WTC11 (cell line): ENCODE measurements around the gene PTPRN2. TPM values are rescaled to one million over a fixed set of nuclear protein-coding genes. Genes with fewer than 3 reads are reported as not detected.
"Not testable (repeated sequence)": the region's sequence is repeated elsewhere in the genome, so short reads cannot be mapped to it uniquely, and the experiment has no call there.

ENCODE experiments used
- ATAC-seq: fragments of 200-7000 bp; cut with Tn5 transposase; 2 replicates; pipeline ENCODE4 v1.10.0; 2021; ENCODE audit warnings: mild to moderate bottlenecking, moderate library complexity
- CTCF ChIA-PET: fragments of 300-600 bp; sonication (Branson Sonifier 250); formaldehyde crosslinking; loops from one replicate; lab custom pipeline; 2021; ENCODE audit warnings: antibody characterized with exemption; lab: Charles Lee
- POLR2A ChIA-PET: fragments of 350-600 bp; sonication (Branson Sonifier 250); formaldehyde crosslinking; loops from one replicate; lab custom pipeline; 2021; ENCODE audit warnings: antibody characterized with exemption; lab: Charles Lee
- DNase-seq: peaks from one replicate; pipeline ENCODE4 v3.0.0; 2021; ENCODE audit warnings: low spot score
- H3K27ac Mint-ChIP-seq: 2 replicates; pipeline ENCODE4 v1.8.0; 2021; ENCODE audit warnings: mixed read lengths
- H3K27me3 Mint-ChIP-seq: 2 replicates; pipeline ENCODE4 v1.8.0; 2021; ENCODE audit warnings: low read depth, mild to moderate bottlenecking, moderate library complexity, mixed read lengths
- H3K36me3 Mint-ChIP-seq: 2 replicates; pipeline ENCODE4 v1.8.0; 2021; ENCODE audit warnings: mixed read lengths
- H3K4me1 Mint-ChIP-seq: 2 replicates; pipeline ENCODE4 v1.8.0; 2022; ENCODE audit warnings: mixed read lengths
- H3K4me3 Mint-ChIP-seq: 2 replicates; pipeline ENCODE4 v1.8.0; 2021; ENCODE audit warnings: mild to moderate bottlenecking, moderate library complexity, mixed read lengths
- H3K9me3 Mint-ChIP-seq: 2 replicates; pipeline ENCODE4 v1.8.0; 2021; ENCODE audit warnings: mixed read lengths
- CBFB ChIP-seq: sonication (generic); formaldehyde crosslinking; IDR thresholded peaks from 2 replicates; pipeline ENCODE4 v1.8.1; 2022; ENCODE audit warnings: mild to moderate bottlenecking, low read depth, missing genetic modification reagents
- CTCF ChIP-seq: fragments of 200-600 bp; IDR thresholded peaks from 2 replicates; pipeline ENCODE4 v1.8.0; 2022; ENCODE audit warnings: antibody characterized with exemption
- EMX1 ChIP-seq: fragments of 250-450 bp; sonication (Bioruptor Pico); IDR thresholded peaks from 2 replicates; pipeline ENCODE4 v1.8.0; 2021; ENCODE audit warnings: mild to moderate bottlenecking
- FOXK1 ChIP-seq: sonication (generic); formaldehyde crosslinking; IDR thresholded peaks from 2 replicates; pipeline ENCODE4 v1.8.0; 2022; ENCODE audit warnings: mild to moderate bottlenecking, moderate library complexity, missing genetic modification reagents
- FOXP1 ChIP-seq: sonication (generic); formaldehyde crosslinking; IDR thresholded peaks from 2 replicates; pipeline ENCODE4 v1.8.0; 2022; ENCODE audit warnings: missing genetic modification reagents, mild to moderate bottlenecking, moderate library complexity, borderline replicate concordance
- NR1H2 ChIP-seq: sonication (generic); formaldehyde crosslinking; IDR thresholded peaks from 2 replicates; pipeline ENCODE4 v1.9.0; 2021; ENCODE audit warnings: mild to moderate bottlenecking, moderate library complexity, missing genetic modification reagents
- NR2C2 ChIP-seq: sonication (generic); formaldehyde crosslinking; IDR thresholded peaks from 2 replicates; pipeline ENCODE4 v1.8.0; 2022; ENCODE audit warnings: mild to moderate bottlenecking, missing genetic modification reagents
- ZNF396 ChIP-seq: fragments of 250-450 bp; sonication (Bioruptor Pico); IDR thresholded peaks from 2 replicates; pipeline ENCODE4 v1.8.0; 2021; ENCODE audit warnings: mild to moderate bottlenecking, moderate library complexity, borderline replicate concordance
- total RNA-seq: library from RNA; stranded (reverse); gene quantifications from 3 replicates; pipeline ENCODE4 v1.2.3, GENCODE V29; 2021

Gene PTPRN2
- total RNA-seq, 1 experiment from 2014 or later = 4.7 TPM

GRCh38 chr7:158355456-158356065 lies 232.1 kb downstream of the PTPRN2 start:
- TF ChIP-seq EMX1 (CRISPR knock-in tag) (no peak), CTCF (peak; percentile 32; the same call in 1 of the 2 replicates)
- ChIA-PET CTCF (interaction anchor here (0.7 to 2.8 kb wide), 10 partner anchors 28 to 59 kb away, joined by 3 to 10 read pairs (median 4); no protein-coding TSS in a partner anchor), POLR2A (no interaction called here)
- Mint-ChIP-seq H3K27me3 (peaks cover 42% of the 10 kb centered on the region), H3K4me1 (peaks cover 26% of the 10 kb centered on the region), H3K4me3 (no peak overlapping the region), H3K9me3 (peaks cover 16% of the 10 kb centered on the region), H3K27ac (no peak overlapping the region), H3K36me3 (peaks cover 14% of the 10 kb centered on the region)
- DNase-seq (peak; percentile 61), ATAC-seq (peak; percentile 85)

- no peak for TF ChIP-seq FOXK1 (CRISPR knock-in tag)
- no peak for TF ChIP-seq ZNF396 (CRISPR knock-in tag)
- no peak for TF ChIP-seq FOXP1 (CRISPR knock-in tag)
- no peak overlapping the region for H3K27ac Mint-ChIP-seq
- ChIA-PET POLR2A (no interaction called here), CTCF (interaction anchor here (0.7 to 2.8 kb wide), 14 partner anchors 36 to 923 kb away, joined by 3 to 14 read pairs (median 4); no protein-coding TSS in a partner anchor)
- peaks cover 32% of the 10 kb centered on the region for H3K4me1 Mint-ChIP-seq
- peaks cover 49% of the 10 kb centered on the region for H3K27me3 Mint-ChIP-seq
- H3K36me3 Mint-ChIP-seq = peaks cover 14% of the 10 kb centered on the region
- H3K4me3 Mint-ChIP-seq = no peak overlapping the region
- DNase-seq (no peak), ATAC-seq (no peak)
- H3K9me3 Mint-ChIP-seq = peaks cover 16% of the 10 kb centered on the region
These were observed 232.8 kb downstream of the PTPRN2 start for GRCh38 chr7:158354861-158355260.

GRCh38 chr7:158353606-158354570 lies 233.7 kb downstream of the PTPRN2 start:
- H3K4me3 Mint-ChIP-seq = no peak overlapping the region
- peaks cover 14% of the 10 kb centered on the region for H3K36me3 Mint-ChIP-seq
- DNase-seq = peak; percentile 64

GRCh38 chr7:158351899-158352729 lies 235.5 kb downstream of the PTPRN2 start:
- peak; percentile 16 for ATAC-seq
- Mint-ChIP-seq H3K9me3 (peaks cover 16% of the 10 kb centered on the region), H3K4me3 (peak overlapping the region; percentile 72), H3K27me3 (peaks cover 52% of the 10 kb centered on the region), H3K4me1 (peaks cover 32% of the 10 kb centered on the region), H3K36me3 (peaks cover 14% of the 10 kb centered on the region)
- DNase-seq, POLR2A ChIA-PET, H3K27ac Mint-ChIP-seq: not testable (repeated sequence)
- CTCF ChIA-PET = interaction anchor here (1.0 to 1.9 kb wide), 4 partner anchors 8 to 920 kb away, joined by 3 to 6 read pairs (median 3); no protein-coding TSS in a partner anchor

More at GRCh38 chr7:158353606-158354570, 233.7 kb downstream of the PTPRN2 start:
- peak; percentile 50 for ATAC-seq
- Mint-ChIP-seq H3K4me1 (peaks cover 32% of the 10 kb centered on the region), H3K27ac (no peak overlapping the region), H3K27me3 (peaks cover 50% of the 10 kb centered on the region), H3K9me3 (peaks cover 16% of the 10 kb centered on the region)
- POLR2A ChIA-PET = no interaction called here
- CTCF ChIA-PET = interaction anchor here (0.6 to 2.8 kb wide), 15 partner anchors 10 to 922 kb away, joined by 3 to 14 read pairs (median 4); no protein-coding TSS in a partner anchor
- TF ChIP-seq CTCF = peak; percentile 69
- TF ChIP-seq NR1H2 (CRISPR knock-in tag) = no peak
- no peak for TF ChIP-seq NR2C2 (CRISPR knock-in tag)
- TF ChIP-seq CBFB (CRISPR knock-in tag) = no peak
- TF ChIP-seq, all 79 proteins: peak for 1
